Uterus (tissue), 2 donors: ENCODE data around the gene CSNK1E.

Experiments
- CTCF ChIP-seq, 4 experiments: fragments of 200-600 bp in 2 of 4; fragments of 450-650 bp in 2 of 4; sonication (generic) in 2 of 4; IDR thresholded peaks; one replicate each; pipeline ENCODE4 v1.5.1; 2016 to 2019; ENCODE audit warnings: antibody characterized with exemption in 4 of 4, mild to moderate bottlenecking in 2 of 4, moderate library complexity in 1 of 4
- POLR2A ChIP-seq, 2 donors: fragments of 450-650 bp; IDR thresholded peaks; one replicate each; pipeline ENCODE4 v1.6.1; 2016; ENCODE audit warnings: antibody characterized with exemption in 2 of 2, mild to moderate bottlenecking in 1 of 2, moderate library complexity in 1 of 2

DNA sequence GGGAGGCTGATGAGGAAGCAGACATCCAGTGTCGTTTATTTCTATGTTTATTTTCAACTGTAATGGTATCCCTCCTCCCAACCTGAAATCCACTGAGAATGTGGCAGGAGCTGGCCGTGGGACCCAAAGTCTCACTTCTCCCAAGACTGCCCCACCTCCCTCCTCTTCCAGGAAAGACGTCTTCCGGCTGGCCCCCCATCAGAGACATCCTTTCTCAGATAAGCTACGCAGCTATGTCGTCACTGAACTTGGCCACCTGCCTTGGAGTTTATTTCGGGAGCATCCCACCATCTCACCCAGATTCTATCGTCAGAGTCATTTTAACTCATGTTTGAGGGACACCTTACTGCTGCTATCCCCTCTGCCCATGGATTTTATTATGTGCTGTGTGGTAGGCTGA, 58.3 kb downstream of the CSNK1E start:
- TF ChIP-seq CTCF (IDR thresholded peaks at IDR 0.05) (no peak), POLR2A (IDR thresholded peaks at IDR 0.05) (no peak)
